ENCODE data around the gene HOXA4. TPM values are rescaled to one million over a fixed set of nuclear protein-coding genes. Genes with fewer than 3 reads are reported as not detected.

HOXA4 gene
- total RNA-seq, 1 experiment from 2014 or later, result 6.7 TPM

DNA sequence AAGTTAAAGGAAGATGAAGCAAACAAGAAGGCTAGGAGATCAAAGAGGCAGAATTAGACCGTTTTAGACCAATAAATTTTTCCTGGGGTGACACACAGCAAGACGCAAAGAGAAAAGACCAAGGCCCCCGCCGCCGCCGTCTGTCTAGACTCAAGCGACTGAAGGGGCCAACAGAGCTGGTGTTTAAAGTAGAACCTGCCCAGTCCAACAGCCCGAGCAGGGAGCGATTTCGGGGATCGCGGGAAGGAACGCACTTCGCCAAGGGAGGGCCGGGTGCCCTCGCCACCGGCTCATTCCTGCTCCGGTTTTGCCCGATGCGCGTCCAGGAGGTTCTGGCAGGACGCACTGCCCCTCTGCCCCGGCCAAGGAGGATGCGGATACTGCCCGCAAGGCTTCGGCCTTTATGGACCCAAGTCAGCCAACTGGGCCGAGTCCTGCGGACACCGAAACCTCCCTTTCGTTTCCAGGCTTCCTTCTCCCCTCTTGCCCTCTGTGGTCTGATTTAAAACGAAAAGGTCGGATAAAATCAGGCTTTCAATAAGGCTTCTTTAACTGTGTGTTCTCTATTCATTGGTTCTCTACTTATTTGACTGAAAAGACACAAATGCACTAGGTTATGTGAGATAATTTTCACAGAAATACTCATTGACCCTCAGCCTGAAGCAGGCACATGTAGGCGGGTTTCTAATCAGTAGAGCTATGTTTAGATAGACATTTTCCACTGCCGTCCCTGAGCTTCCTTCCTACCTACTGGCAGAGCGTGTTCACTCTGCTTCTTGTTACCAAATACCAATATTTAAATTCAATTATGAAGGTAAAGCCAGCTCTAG lies 28.1 kb upstream of the HOXA4 start:
- DNase-seq (ENCODE audit: low read depth), result no peak

- DNase-seq (ENCODE audit: low read depth), result no peak
Observed at GRCh38 chr7:27157702-27158431, 27.3 kb upstream of the HOXA4 start.

GRCh38 chr7:27156916-27157701 lies 26.6 kb upstream of the HOXA4 start:
- no peak for DNase-seq (ENCODE audit: low read depth)

DNA sequence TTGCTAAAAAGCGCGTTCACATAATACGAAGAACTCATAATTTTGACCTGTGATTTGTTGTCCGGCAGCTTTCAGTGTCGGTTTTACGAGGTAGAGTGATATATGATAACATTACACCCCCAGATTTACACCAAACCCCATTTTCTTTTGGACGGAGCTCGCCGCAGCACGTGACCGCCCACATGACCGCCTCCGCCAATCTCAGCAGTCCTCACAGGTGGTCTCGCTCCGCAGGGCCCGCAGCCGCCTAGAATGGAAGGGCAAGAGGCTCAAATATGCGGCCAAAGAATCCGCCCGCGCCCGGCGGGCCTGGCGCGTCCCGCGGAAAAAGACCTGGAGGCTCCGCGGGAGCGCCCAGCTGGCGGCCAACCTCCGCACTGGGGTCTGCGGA lies 25.9 kb upstream of the HOXA4 start, which contains the start of gene HOXA7:
Gene HOXA7, minus strand, starts transcription at position 168 of the 391 bp plus-strand sequence. Its CDS starts 130 bp downstream, at position 38.
- peak; percentile 95 for DNase-seq (ENCODE audit: low read depth)

DNA sequence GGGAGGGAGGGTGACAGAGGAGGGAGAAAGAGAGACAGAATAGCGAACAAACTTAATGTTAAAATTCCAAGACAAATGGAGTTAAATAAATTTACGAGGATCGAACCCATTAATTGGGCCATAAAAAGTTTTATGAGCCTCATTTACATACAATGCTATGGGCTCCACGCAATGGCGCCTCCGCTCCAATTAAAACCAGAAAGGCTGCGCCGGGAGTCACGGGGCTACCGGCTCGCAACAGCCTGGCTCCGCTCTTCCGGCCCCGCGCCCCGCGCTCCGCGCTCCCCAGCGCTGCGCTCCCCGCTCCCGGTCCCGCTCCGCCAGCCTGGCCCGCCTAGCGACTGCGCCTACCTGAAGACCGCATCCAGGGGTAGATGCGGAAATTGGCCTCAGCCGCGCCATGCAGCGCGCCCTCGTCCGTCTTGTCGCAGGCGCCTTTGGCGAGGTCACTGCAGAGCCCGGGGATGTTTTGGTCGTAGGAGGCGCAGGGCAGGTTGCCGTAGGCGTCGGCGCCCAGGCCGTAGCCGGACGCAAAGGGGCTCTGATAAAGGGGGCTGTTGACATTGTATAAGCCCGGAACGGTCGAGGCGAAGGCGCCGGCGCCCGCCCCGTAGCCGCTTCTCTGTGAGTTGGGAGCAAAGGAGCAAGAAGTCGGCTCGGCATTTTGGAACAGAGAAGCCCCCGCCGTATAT lies 25.4 kb upstream of the HOXA4 start:
- peak; percentile 78 for DNase-seq (ENCODE audit: low read depth)

DNA sequence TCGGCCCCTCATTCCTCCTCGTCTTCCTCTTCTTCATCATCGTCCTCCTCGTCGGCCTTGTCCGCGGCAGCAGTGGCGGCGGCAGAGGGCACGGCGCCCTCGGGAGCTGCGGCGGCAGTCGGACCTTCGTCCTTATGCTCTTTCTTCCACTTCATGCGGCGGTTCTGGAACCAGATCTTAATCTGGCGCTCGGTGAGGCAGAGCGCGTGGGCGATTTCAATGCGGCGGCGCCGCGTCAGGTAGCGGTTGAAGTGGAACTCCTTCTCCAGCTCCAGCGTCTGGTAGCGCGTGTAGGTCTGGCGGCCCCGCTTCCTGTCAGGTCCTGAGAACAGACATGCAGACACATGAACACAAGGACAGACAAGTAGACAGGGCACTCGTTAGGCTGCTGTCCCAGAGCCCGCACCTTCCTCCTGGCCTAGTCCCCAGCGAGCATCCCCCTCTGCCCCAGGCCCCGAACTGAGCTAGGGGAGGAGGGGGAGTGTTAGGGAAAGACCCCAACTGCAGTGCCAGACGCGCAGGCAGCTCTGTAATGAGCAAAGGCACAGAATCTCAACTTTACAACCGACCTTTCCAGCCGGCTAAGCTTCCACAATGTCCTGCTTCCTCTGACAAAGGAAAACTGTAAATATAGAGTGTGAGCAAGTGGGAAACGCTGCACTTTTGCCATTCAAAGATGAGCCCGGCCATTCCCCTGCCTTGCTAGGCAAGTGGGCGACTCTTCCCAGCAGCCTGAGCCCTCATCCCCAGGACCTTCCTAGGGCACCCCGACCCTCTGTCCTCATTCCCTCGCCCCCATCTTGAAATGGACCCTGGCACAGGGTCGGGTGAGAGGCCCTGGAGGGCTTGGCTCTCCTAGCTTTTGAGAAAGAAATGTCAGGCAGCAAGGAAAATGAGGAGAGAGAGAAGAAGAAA lies 24.6 kb upstream of the HOXA4 start:
- DNase-seq (ENCODE audit: low read depth), result peak; percentile 83

- no peak for DNase-seq (ENCODE audit: low read depth)
Observed at GRCh38 chr7:27154369-27154768, 23.8 kb upstream of the HOXA4 start.

DNA sequence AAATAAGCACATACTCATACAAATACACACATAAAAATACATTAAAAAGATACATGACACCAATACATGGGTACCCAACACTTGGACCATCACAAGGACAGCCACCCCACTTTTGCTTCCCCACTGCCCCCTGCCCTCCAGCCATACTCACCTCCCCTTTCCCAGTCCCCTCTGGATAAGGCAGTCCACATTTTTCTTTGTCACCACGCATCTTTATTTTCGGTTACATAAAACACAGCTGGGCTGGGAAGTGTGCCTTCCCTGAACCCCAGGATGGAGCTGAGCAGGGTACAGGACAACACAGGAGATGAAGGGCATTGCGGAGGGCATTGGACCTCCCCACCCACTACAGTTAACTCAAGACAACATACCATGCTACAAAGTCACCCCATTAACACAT lies 23.0 kb upstream of the HOXA4 start:
- DNase-seq (ENCODE audit: low read depth), result no peak

DNA sequence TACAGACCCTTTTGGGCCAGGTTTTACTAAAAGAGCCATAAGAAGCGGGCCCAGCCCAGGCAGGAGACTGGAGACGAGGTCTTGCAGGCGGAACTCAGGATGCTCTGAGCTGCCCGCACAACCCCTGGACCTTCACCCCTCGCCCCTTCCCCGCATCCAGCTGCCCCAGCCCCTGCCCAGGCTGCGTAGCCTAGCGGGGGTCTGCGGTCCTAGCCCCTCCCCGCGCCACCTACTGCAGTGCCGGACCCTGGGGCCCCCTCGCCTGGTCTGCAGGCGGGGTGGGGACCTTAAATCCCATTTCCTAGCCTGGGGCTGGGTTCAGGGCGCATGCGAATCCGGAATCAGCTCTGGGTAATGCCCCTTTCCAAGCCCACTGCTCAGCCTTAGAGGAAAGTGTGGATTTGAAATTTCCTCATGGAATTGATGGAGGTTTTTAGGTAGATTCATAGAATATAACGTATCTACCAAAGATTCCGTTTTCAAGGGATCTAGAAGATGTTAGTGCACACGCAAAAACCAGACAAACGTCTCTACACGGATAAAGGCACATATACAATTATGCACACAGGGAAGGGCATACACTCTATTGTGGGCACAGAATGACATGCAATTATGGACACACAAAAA lies 22.4 kb upstream of the HOXA4 start:
- no peak for DNase-seq (ENCODE audit: low read depth)

DNA sequence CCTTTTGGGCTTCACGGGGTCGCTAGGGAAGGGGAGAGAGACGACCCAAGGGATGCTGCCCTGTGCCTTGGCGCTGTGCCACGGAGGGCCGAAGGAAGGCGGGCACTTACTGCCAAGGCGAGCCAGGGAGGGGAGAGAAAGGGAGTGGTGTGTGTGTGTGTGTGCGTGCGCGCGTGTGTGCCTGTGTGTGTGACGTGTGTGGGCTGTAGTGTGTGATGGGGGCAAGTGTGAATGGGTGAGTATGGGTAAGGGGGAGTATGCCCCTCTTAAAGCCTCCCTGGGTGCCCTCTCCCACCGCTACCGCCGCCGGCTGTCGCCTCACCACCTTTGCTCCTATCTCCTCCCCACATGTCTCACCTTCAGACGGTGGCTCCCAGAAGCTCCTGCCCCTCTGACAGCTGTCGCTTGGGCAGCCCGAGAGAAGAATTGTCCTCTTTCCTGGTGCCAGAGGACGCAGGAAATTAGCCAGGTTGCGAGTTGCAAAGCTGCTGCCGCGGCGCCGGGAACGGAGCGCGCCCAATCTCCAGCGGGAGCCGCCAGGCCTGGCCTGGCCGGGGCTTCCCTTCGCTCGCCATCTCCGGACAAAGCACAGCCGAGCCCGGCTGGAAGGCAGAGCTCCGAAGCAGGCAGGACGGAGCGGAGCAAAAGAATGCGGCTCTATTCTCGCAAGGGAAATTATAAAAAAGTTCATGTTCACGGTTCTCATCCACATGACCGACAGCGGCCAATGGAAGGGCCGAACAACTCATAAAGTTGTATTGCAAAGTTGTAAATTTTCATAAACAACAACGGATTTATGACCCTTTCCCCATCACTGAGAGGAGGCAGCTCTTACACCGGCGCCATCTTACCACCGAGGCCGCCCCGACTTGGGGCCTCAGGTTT lies 21.6 kb upstream of the HOXA4 start, which contains the start of gene HOXA3:
Gene HOXA3, minus strand, starts transcription at position 653 of the 885 bp plus-strand sequence. CDS start 41,943 bp downstream, outside the sequence.
- no peak for DNase-seq (ENCODE audit: low read depth)

DNA sequence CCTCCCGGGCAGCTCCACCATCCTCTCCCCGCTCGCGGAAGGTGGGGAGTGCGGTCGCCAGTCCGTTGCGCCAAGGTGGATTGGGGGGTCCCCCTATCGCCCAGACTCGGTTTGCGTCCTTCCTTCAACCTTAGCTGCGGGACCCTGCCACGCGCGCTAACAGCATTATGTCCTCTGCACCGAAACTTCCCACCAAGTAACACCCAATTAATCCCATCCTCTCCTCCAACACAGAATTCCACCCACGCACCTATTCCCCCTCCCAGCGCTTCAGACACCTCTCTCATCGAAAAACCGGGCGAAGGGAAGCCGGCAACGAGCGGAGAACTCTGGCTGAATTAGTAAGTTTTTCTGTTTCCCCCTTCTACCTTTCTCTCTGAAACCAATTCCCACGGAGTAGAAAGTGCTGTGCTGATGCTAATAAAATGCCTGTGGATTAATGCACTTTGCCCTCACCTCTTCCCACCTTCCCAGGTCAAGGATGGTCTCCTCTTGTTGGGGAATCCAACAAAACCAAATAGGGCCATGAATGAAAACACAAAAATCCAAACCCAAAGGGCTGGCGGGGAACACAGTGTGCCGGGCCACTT lies 20.9 kb upstream of the HOXA4 start:
- DNase-seq (ENCODE audit: low read depth), result no peak

DNA sequence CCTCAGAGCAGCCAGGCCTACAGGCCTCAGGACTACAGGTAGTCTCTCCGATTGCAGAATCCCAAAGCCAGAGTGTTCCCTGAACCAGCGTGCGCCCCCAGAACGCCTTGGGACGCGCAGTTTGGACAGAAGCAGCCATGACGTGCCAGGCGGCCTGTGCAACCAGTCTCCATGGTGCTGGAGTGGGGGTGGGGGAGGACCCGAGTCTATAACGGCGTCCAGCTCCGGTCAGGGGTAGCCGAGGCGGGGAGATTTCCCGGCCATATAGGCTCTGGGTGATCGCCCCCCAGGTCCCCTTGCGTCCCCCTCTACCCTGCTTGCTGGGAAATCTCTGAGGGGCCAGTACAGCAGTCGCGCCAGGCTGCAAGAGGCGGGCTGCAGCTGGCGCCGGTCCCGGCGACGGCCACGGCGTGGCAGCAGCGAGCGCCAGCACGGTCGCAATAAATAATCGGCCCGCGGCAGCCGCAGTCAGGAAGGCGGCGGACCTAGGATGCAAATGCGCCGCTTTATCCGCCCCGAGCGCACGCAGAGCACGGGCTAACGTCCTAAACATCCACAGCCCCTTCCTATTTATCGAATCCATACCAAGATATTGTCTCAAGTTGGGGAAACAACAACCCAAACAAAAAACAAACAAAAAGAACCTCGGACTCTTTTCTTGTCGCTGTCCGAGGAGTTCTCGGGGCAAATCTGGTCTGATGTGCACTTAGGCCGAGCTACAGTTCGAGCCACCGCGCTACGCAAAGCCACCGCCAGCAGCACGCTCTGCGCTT lies 20.2 kb upstream of the HOXA4 start:
- DNase-seq (ENCODE audit: low read depth), result peak; percentile 96

DNA sequence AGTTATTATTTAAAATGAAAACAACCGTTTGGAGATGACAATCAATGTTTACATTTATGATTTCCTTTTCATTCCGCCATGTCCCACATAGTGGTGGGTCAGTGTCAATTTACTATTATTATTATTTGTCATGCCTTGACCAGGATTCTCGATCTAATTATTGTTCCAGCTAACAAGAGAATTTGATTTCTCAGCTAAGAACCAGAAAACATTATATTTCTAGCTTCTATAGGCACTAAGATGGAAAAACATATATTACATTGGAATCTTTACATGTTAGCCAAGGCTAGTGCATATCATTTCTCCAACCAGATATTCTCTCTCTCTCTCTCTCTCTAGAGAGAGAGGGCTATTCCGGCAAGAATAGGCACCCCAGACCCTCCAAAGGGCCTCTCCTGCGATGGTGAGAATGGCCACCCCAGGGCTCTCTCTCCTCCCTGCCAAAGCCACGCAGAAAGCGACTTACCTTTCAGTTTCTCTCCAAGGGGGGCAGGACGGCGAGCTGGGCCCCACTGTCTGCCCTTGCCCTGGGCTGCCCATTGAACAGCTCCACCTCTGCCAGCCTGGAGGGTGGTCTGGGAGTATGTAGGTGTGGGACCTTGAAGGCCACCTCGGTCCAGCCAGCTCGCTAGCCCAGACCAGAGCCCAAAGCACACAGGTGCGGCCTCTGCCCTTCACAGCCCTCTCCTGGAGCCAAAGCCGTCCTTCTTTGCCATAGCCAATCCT lies 19.4 kb upstream of the HOXA4 start:
- peak; percentile 57 for DNase-seq (ENCODE audit: low read depth)

GRCh38 chr7:27148756-27149641 lies 18.4 kb upstream of the HOXA4 start:
- DNase-seq (ENCODE audit: low read depth), result no peak

GRCh38 chr7:27148031-27148755 lies 17.6 kb upstream of the HOXA4 start:
- no peak for DNase-seq (ENCODE audit: low read depth)

All from Daoy (cell line).